Left lung (tissue), 10 donors: Measurements from ENCODE around the gene BEST4. TPM values are rescaled to one million over a fixed set of nuclear protein-coding genes. Genes with fewer than 3 reads are reported as not detected.

Experiments
- ATAC-seq: fragments of 200-7000 bp; cut with Tn5 transposase; one replicate; pipeline ENCODE4 v1.9.1; 2020; ENCODE audit warnings: moderate library complexity
- DNase-seq, 4 donors: peaks; one replicate each; pipeline ENCODE4 v3.0.0-alpha.2; 2013 to 2020
- H3K27ac ChIP-seq, 2 donors: fragments of 200-600 bp; sonication (generic) in 1 of 2; one replicate each; pipeline versions ENCODE4 v1.5.0 to v1.8.0; 2020 to 2021
- H3K27me3 ChIP-seq, 2 donors: fragments of 200-600 bp; sonication (generic) in 1 of 2; one replicate each; pipeline versions ENCODE4 v1.5.0 to v1.8.0; 2020 to 2021
- H3K36me3 ChIP-seq, 2 donors: fragments of 200-600 bp; sonication (generic) in 1 of 2; one replicate each; pipeline versions ENCODE4 v1.5.0 to v1.8.0; 2020 to 2021
- H3K4me1 ChIP-seq, 2 donors: fragments of 200-600 bp; one replicate each; pipeline ENCODE4 v1.8.0; 2021
- H3K4me3 ChIP-seq, 2 donors: fragments of 200-600 bp; sonication (generic) in 1 of 2; one replicate each; pipeline versions ENCODE4 v1.5.0 to v1.8.0; 2020 to 2021; ENCODE audit warnings: mild to moderate bottlenecking in 1 of 2
- H3K9me3 ChIP-seq, 2 donors: fragments of 200-600 bp; sonication (generic) in 1 of 2; one replicate each; pipeline versions ENCODE4 v1.5.0 to v1.8.0; 2020 to 2021
- CTCF ChIP-seq, 2 donors: fragments of 200-600 bp; sonication (generic) in 1 of 2; IDR thresholded peaks; one replicate each; pipeline versions ENCODE4 v1.5.0 to v1.8.0; 2021; ENCODE audit warnings: antibody characterized with exemption in 2 of 2
- intact Hi-C, 2 donors: fragments of 100-400 bp; cut with DNase I; formaldehyde crosslinking; loops; one replicate each; pipeline versions ENCODE4 v1.11.2 to v1.14.2; 2022
- polyA plus RNA-seq, 6 donors: library from polyadenylated mRNA; unstranded; fragments of 120-200 nt; gene quantifications; one replicate each; pipeline ENCODE4 v1.2.1, GENCODE V29; 2013; ENCODE audit not compliant: insufficient read length in 6 of 6
- total RNA-seq, 2 donors: library from RNA; stranded (reverse); fragmentation: NEBNext Ultra II Directional; extraction: Animal tissue kit (Norgen Biotek cat#: 25700); gene quantifications; one replicate each; pipeline ENCODE4 v1.2.1, GENCODE V29; 2021
- donor health status: DM: no; HTN: yes; CAD: no.
- donor health status: DM: no; HTN: no; CAD: no.

BEST4 gene
- total and polyA plus RNA-seq, 8 donors, result 0.23 to 1.2 (median 0.90) TPM

- Histone ChIP-seq H3K27ac (peak overlapping the region in 1 of 2 donors; percentile 48), H3K27me3 (peaks cover 0 to 9% of the 10 kb centered on the region in 2 donors), H3K9me3 (no peaks in the 10 kb centered on the region), H3K36me3 (peaks cover 0 to 4% of the 10 kb centered on the region in 2 donors), H3K4me3 (peak overlapping the region in 1 of 2 donors; percentile 41), H3K4me1 (peaks cover 16 to 37% of the 10 kb centered on the region in 2 donors)
- TF ChIP-seq CTCF (IDR thresholded peaks at IDR 0.05), result no peak
- DNase-seq, result peak in 1 of 4 donors; percentile 49
- ATAC-seq, result no peak
- intact Hi-C loops, result loop anchor here in 1 of 2 donors (10.0 kb wide), 1 partner anchor 68 kb away; no protein-coding TSS in a partner anchor
Observed at GRCh38 chr1:44786841-44787426, 1.0 kb downstream of the BEST4 start.

- peak; percentile 96 to 98 for TF ChIP-seq CTCF (IDR thresholded peaks at IDR 0.05)
- Histone ChIP-seq H3K36me3 (peaks cover 0 to 10% of the 10 kb centered on the region in 2 donors), H3K27me3 (peaks cover 0 to 9% of the 10 kb centered on the region in 2 donors), H3K27ac (peak overlapping the region in 1 of 2 donors; percentile 48), H3K4me3 (peak overlapping the region; percentile 21 to 41), H3K9me3 (no peaks in the 10 kb centered on the region), H3K4me1 (peaks cover 16 to 37% of the 10 kb centered on the region in 2 donors)
- ATAC-seq, result peak; percentile 92
- peak in 3 of 4 donors; percentile 68 to 94 (median 79) for DNase-seq
- intact Hi-C loops, result loop anchor here in 1 of 2 donors (10.0 kb wide), 1 partner anchor 69 kb away; no protein-coding TSS in a partner anchor
Observed at GRCh38 chr1:44786138-44786840, 1.7 kb downstream of the BEST4 start.

GRCh38 chr1:44785501-44786137 is 2.4 kb downstream of the BEST4 start:
- no peak for TF ChIP-seq CTCF (IDR thresholded peaks at IDR 0.05)
- DNase-seq, result peak in 1 of 4 donors; percentile 18
- Histone ChIP-seq H3K4me1 (peaks cover 16 to 37% of the 10 kb centered on the region in 2 donors), H3K36me3 (peaks cover 0 to 17% of the 10 kb centered on the region in 2 donors), H3K27me3 (peaks cover 0 to 9% of the 10 kb centered on the region in 2 donors), H3K4me3 (peak overlapping the region; percentile 21 to 41), H3K9me3 (no peaks in the 10 kb centered on the region), H3K27ac (peak overlapping the region in 1 of 2 donors; percentile 48)
- ATAC-seq, result no peak
- intact Hi-C loops, result loop anchor here in 1 of 2 donors (10.0 kb wide), 1 partner anchor 69 kb away; no protein-coding TSS in a partner anchor

- no peaks in the 10 kb centered on the region for H3K9me3 ChIP-seq
- no peak overlapping the region for H3K4me3 ChIP-seq
- peaks cover 16 to 37% of the 10 kb centered on the region in 2 donors for H3K4me1 ChIP-seq
- H3K36me3 ChIP-seq, result peaks cover 0 to 23% of the 10 kb centered on the region in 2 donors
- H3K27ac ChIP-seq, result no peak overlapping the region
- intact Hi-C loops, result loop anchor here in 1 of 2 donors (10.0 kb wide), 1 partner anchor 70 kb away; no protein-coding TSS in a partner anchor
- TF ChIP-seq CTCF (IDR thresholded peaks at IDR 0.05), result no peak
- DNase-seq, result peak in 1 of 4 donors; percentile 44
- peaks cover 0 to 9% of the 10 kb centered on the region in 2 donors for H3K27me3 ChIP-seq
- ATAC-seq, result no peak
Observed at GRCh38 chr1:44785029-44785380, 3.0 kb downstream of the BEST4 start.
